NCI-H1048 (cell line): ENCODE data around the gene CBX2.

Experiments
- DNase-seq: peaks from one replicate; lab custom pipeline; 2025; lab: John Stamatoyannopoulos, UW

The CBX2 gene

DNA sequence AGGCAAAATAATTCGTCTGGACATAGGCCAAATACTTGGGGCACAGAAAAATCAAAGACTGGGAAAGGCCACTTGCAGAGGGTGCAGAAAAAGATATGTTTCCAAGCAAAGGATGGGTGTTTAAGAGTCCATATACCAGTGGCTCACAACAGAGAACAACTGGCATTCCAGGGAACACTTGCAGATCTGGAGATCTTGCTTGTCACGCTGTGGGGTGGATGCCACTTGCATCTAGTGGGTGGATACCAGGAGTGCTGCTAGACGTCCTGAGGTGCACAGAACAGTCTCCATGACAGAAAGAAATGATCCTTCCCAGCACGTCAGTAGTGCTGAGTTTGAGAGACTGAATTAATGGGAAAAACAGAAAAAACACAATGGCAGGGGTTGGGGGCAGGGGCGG, 10.5 kb downstream of the CBX2 start:
- no peak for DNase-seq

- DNase-seq = no peak
Measured at GRCh38 chr17:79788989-79789942, 11.3 kb downstream of the CBX2 start.

DNA sequence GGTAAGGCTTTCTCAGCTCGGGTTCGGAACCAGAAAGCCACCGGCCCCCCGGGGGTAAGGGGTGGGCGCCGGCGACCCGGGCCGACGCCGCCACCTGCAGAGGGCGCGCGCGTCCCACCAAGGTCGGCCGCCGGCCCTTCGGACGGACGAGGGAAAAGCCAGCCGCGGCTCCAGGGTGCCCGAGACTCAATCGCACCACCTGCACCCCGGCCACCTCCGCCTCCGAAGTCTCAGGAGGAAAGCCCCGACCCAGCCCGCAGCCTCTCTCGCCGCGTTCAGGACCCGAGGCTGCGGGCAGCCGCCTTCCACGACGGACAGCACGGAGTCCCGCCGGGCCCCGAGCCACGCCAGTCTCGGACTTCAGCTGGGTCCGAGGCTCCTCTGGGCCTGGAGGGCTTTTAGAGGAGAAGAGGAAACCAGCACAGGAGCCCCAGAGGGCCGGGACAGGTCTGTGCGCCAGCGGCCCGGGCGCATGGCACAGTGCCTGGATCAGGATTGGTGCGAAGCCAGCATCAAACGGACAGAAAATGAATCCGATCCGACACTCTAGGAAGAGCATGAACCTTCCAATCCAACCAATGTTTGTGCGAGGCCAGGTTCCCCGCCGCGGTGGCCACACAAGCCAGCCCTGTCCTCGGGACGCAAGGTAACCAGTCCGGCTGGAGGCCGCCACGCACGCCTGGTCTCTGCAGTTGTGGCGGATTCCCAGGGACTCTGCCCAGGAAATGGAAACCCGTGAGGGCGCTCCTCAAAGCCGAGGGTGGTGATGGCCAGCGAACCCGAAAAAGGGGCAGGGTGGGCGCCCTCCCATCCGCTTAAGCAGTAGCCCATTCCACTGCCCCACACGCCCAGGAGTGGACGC, 12.2 kb downstream of the CBX2 start:
- DNase-seq = no peak

- DNase-seq = no peak
Measured at GRCh38 chr17:79790805-79791734, 13.1 kb downstream of the CBX2 start.

DNA sequence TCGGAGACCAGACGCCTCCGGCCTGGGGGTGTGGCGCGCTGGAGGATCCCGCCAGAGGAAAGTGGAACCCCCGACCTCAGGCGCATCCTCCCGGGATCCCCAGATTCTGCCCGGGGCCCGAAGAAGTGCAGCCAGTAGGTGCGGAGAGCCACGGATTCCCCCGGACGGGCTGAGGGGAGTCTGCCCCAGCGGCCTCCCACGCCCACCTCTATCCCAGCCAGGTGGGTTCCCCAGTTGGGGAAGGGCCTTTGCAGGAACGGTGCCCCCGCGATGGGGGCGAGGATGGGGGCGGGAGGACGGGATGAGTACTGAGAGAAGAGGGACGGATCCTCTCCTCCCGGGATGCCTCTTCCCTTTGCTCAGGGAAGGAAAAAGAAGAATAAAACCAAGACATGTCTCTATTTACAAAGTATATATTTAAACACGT, 13.8 kb downstream of the CBX2 start:
- DNase-seq = no peak

- DNase-seq = no peak
Measured at GRCh38 chr17:79792341-79792871, 14.5 kb downstream of the CBX2 start.

DNA sequence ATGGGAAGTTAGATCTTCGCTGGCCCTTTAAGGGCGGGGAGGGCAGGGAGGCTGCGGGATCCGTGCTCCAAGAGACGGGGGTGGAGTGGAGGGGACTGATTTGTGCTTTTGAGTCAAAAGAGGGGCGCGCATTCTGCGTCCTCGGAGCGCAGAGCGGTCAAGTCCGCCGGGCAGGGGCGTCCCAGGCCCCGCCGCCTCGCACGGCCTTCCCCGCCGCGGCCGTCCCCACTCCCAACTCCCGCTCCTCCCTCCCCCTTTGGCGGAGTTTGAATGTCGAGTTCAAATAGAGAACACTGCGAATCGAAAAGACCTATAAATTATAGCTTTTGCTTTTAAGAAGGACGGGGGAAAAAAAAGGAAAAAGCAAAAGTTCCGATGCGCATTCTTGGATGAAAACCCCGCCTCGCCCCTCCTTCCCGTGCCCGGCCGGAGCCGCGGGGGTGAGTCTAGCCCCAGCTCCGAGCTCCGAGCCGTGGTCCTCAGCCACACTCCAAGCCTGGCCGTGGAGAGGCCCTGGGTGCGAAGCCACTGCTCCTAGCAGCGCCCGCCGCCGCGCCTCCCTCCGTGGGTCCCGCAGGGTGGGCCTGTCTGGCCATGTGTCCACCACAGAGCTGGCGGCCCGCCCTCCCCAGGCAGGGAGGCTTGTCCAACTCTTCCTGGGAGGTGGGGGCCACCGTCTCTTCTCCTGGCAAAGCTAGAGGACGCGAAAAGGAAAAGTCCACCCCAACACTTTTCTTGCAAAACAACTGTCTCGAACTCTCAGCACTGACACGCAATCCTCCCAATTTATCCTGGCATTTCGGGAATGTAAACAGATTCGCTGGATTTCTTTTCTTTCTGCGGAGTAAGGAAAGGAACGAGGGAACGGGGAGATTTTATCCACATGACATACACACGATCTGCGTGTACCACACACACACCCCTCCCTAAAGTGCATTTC, 15.3 kb downstream of the CBX2 start:
- DNase-seq = no peak

GRCh38 chr17:79793924-79794304, 16.0 kb downstream of the CBX2 start:
- no peak for DNase-seq

DNA sequence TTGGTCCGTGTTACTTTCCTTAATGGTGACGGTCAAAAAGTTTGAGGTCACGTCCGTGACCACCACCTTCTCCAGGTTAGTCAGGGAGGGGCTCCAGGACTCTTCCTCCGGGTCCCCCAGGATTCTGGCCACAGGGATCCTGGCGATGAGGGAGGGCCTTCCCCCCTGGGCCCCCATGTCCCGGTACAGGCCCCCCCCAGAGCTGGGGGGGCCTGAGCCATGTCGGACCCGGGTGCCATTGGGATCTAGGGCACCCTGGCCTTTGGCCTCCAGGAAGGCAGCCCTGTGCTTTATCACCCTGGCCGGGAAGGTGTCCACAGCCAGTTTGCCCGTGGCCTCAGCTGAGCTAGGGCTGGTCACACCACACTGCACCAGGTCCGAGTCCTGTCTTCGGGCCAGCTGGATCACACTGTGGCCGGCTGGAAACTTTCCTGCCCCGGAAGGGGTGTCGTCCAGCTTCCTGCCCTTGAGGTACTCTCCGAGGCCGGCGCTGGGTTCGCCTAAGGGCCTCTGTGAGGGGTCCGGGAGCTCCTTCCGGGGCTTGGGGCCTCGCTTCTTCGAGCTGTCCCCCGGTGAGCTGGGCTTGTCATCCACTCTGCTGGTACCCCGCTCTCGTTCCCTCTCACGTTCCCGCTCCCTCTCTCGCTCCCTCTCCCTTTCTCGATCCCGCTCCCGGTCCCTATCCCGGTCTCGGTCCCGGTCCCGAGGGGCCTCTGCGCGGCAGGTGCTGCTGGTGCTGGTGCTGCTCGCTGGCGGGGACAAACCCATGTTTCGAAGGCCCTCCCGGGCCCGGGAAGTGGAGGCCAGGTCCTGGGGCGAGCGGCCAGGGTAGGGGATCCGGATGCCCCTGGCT, 16.9 kb downstream of the CBX2 start:
- DNase-seq = no peak

- DNase-seq = no peak
Measured at GRCh38 chr17:79795795-79796443, 18.0 kb downstream of the CBX2 start.

GRCh38 chr17:79796444-79796762, 18.5 kb downstream of the CBX2 start:
- no peak for DNase-seq

DNA sequence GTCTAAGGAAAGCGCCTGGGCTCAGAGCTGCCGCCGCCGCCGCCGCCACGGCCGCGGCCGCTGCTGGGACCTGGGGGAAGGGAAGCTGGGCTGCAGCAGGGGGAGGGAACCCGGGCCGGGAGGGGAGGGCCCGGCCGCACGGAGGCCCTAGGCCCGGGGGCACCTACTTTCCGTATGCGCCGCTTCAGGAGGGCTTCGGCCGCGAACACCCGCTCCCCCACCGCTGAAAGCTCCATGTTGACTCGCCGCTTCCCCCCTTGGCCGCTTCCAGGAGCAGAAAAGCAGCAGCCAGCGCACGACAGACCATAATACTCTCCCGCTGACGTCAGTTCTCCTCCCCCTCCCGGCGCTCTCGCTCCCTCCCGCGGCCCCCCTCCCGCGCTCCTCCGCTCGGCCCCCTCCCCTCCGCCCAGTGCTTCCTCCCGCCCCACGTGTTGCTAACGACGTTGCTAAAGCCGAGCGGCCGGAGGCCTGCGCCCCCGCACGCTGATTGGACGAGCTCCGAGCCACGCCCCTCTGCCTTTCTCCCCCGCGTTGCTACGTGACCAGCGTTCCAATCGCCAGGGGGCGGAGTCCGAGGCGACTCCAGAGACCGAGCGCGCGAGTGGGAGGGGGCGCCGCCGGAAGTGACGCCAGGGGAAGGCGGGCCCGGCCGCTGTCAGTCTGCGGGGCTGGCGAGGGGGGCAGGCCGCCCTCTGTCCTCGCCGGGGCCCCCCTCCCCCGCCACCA, 19.0 kb downstream of the CBX2 start, which contains the start of gene CBX8:
Gene CBX8 (minus strand): TSS at position 315 of the 729 bp plus-strand sequence. CDS start 79 bp downstream, at position 236.
- DNase-seq = peak; percentile 98

GRCh38 chr17:79797492-79798298, 19.7 kb downstream of the CBX2 start:
- DNase-seq = no peak

- DNase-seq = no peak
Measured at GRCh38 chr17:79798299-79799173, 20.6 kb downstream of the CBX2 start.

DNA sequence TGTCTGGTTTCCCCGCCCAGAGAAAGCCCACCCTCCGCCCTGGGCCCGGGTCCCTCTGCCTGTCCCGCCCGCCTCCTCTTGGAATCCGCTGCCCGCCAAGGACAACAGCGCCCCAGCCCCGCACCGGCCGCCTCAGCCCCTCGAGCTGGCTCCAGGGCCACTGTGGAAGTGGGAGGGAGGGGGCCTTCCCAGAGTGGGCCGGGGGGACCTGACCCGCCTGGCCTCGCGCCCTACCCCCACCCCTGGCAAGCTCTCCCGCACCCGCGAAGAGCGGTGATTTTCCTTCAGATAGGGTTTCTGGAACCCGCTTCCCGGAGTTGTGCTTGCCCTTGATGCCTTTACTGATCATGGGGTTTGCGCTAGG, 21.2 kb downstream of the CBX2 start:
- DNase-seq = no peak

- no peak for DNase-seq
Measured at GRCh38 chr17:79799538-79800324, 21.8 kb downstream of the CBX2 start.
